DND-41 (cell line): ENCODE results near the gene ACSF3.

ENCODE experiments used
- ATAC-seq: fragments of 200-7000 bp; cut with Tn5 transposase; 3 replicates; pipeline ENCODE4 v1.9.1; 2021; ENCODE audit warnings: low read depth; ENCODE audit not compliant: insufficient read depth
- DNase-seq: peaks from one replicate; pipeline ENCODE4 v3.0.0-alpha.2; 2020
- H2AFZ ChIP-seq: 2 replicates; pipeline ENCODE4 v1.6.0; 2012; ENCODE audit warnings: low read depth, low read length
- H3K27ac ChIP-seq: 2 replicates; pipeline ENCODE4 v1.5.1; 2012; ENCODE audit warnings: low read length, inconsistent platforms
- H3K27me3 ChIP-seq: fragments of 200-600 bp; sonication (generic); 2 replicates; pipeline ENCODE4 v1.6.0; 2012; ENCODE audit warnings: low read length, mild to moderate bottlenecking, inconsistent platforms; ENCODE audit not compliant: insufficient read depth, poor library complexity
- H3K36me3 ChIP-seq: 2 replicates; pipeline ENCODE4 v1.5.1; 2012; ENCODE audit warnings: low read length, inconsistent platforms; ENCODE audit not compliant: insufficient read depth
- H3K4me1 ChIP-seq: 2 replicates; pipeline ENCODE4 v1.5.1; 2012; ENCODE audit warnings: mild to moderate bottlenecking, low read length; ENCODE audit not compliant: insufficient read depth
- H3K4me2 ChIP-seq: 2 replicates; pipeline ENCODE4 v1.6.0; 2012; ENCODE audit warnings: mild to moderate bottlenecking, moderate library complexity, low read length, inconsistent platforms; ENCODE audit not compliant: insufficient read depth
- H3K4me3 ChIP-seq, 2 experiments: fragments of 200-600 bp in 1 of 2; shearing (Covaris generic) in 1 of 2; 2 replicates each; pipeline ENCODE4 v1.5.1; 2012 to 2016; ENCODE audit warnings: inconsistent platforms in 2 of 2, low read length in 2 of 2, mild to moderate bottlenecking in 2 of 2, low read depth in 1 of 2, moderate library complexity in 1 of 2
- H3K79me2 ChIP-seq: 2 replicates; pipeline ENCODE4 v1.6.0; 2012; ENCODE audit warnings: low read length, inconsistent platforms; ENCODE audit not compliant: insufficient read depth
- H3K9ac ChIP-seq: 2 replicates; pipeline ENCODE4 v1.6.0; 2012; ENCODE audit warnings: low read depth, mild to moderate bottlenecking, inconsistent platforms, low read length, moderate library complexity
- H3K9me3 ChIP-seq: 2 replicates; pipeline ENCODE4 v1.5.1; 2012; ENCODE audit warnings: low read length, moderate library complexity, mild to moderate bottlenecking, inconsistent platforms; ENCODE audit not compliant: insufficient read depth, severe bottlenecking
- H4K20me1 ChIP-seq: 2 replicates; pipeline ENCODE4 v1.6.0; 2012; ENCODE audit warnings: low read length; ENCODE audit not compliant: insufficient read depth
- EZH2 ChIP-seq: IDR thresholded peaks from 3 replicates; pipeline ENCODE4 v1.6.1; 2012; ENCODE audit warnings: borderline replicate concordance, low read depth, mild to moderate bottlenecking, moderate library complexity, low read length, inconsistent platforms; ENCODE audit not compliant: severe bottlenecking
- TF ChIP-seq, protein P1 (sequence below): IDR thresholded peaks from 2 replicates; pipeline ENCODE4 v1.5.1; 2012; ENCODE audit warnings: borderline replicate concordance, low read length, moderate library complexity, mild to moderate bottlenecking; ENCODE audit not compliant: poor library complexity, severe bottlenecking; ENCODE audit errors: extremely low read depth

ACSF3 gene

DNA sequence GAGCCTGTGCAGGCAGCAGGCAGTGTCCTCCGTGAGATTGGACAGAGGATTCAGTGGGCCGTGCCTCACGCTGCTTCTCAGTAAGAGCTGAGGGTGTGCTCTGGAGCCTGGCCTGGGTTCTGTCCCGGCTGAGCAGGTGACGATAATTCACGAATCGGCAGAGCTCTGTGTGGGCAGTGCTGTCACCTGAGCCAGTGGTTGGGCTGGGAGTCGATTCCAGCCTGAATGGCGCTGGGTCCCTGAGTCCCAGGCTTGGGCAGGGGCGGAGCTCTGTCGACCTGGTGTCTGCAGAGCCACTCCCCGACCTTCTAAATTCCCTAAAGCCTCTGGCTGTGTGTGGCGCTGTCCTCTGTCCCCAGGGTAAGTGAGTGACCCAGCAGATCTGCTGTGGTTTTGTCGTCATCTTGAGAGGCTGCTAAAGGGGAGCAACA is 8.4 kb downstream of the ACSF3 start:
- DNase-seq: no peak
- no peak overlapping the region for H2AFZ ChIP-seq
- H3K4me3 ChIP-seq: no peak overlapping the region
- H3K79me2 ChIP-seq: peaks cover 51% of the 10 kb centered on the region
- no peak for ATAC-seq
- peaks cover 57% of the 10 kb centered on the region for H4K20me1 ChIP-seq
- H3K36me3 ChIP-seq: peaks cover 84% of the 10 kb centered on the region
- no peaks in the 10 kb centered on the region for H3K9me3 ChIP-seq
- H3K27ac ChIP-seq: no peak overlapping the region
- no peaks in the 10 kb centered on the region for H3K4me1 ChIP-seq
- H3K9ac ChIP-seq: no peak overlapping the region
- TF ChIP-seq, protein P1, sequence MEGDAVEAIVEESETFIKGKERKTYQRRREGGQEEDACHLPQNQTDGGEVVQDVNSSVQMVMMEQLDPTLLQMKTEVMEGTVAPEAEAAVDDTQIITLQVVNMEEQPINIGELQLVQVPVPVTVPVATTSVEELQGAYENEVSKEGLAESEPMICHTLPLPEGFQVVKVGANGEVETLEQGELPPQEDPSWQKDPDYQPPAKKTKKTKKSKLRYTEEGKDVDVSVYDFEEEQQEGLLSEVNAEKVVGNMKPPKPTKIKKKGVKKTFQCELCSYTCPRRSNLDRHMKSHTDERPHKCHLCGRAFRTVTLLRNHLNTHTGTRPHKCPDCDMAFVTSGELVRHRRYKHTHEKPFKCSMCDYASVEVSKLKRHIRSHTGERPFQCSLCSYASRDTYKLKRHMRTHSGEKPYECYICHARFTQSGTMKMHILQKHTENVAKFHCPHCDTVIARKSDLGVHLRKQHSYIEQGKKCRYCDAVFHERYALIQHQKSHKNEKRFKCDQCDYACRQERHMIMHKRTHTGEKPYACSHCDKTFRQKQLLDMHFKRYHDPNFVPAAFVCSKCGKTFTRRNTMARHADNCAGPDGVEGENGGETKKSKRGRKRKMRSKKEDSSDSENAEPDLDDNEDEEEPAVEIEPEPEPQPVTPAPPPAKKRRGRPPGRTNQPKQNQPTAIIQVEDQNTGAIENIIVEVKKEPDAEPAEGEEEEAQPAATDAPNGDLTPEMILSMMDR: no peak
- no peak for TF ChIP-seq EZH2
- H3K27me3 ChIP-seq: no peaks in the 10 kb centered on the region
- H3K4me2 ChIP-seq: no peak overlapping the region

DNA sequence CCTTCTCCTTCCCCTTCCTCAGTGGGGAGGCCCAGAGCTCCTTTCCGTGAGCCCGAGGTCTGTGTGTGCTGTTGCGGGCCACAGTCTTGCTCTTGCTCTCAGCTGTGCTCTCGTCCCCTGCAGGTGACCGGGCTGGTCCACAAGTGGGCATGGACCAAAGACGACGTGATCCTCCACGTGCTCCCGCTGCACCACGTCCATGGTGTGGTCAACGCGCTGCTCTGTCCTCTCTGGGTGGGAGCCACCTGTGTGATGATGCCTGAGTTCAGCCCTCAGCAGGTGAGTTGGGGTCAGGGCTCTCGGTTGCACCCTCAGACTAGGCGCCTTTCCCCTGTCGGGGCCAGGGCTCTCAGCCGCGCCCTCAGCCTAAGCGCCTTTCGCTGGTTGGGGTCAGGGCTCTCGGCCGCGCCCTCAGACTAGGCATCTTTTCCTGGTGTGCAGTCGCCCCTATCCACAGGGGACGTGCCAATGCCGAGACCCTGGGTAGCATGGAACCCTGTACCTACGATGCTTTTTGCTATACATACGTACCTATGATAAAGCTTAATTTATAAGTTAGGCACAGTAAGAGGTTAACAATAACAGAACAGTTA is 8.9 kb downstream of the ACSF3 start:
- ATAC-seq (no peak), DNase-seq (no peak)
- H3K27ac ChIP-seq: no peak overlapping the region
- peaks cover 45% of the 10 kb centered on the region for H3K79me2 ChIP-seq
- H3K4me1 ChIP-seq: no peaks in the 10 kb centered on the region
- H3K9ac ChIP-seq: no peak overlapping the region
- no peak overlapping the region for H3K4me2 ChIP-seq
- H3K27me3 ChIP-seq: no peaks in the 10 kb centered on the region
- H4K20me1 ChIP-seq: peaks cover 61% of the 10 kb centered on the region
- peaks cover 89% of the 10 kb centered on the region for H3K36me3 ChIP-seq
- no peak overlapping the region for H2AFZ ChIP-seq
- H3K9me3 ChIP-seq: no peaks in the 10 kb centered on the region
- TF ChIP-seq, protein P1: no peak
- TF ChIP-seq EZH2: no peak
- no peak overlapping the region for H3K4me3 ChIP-seq

DNA sequence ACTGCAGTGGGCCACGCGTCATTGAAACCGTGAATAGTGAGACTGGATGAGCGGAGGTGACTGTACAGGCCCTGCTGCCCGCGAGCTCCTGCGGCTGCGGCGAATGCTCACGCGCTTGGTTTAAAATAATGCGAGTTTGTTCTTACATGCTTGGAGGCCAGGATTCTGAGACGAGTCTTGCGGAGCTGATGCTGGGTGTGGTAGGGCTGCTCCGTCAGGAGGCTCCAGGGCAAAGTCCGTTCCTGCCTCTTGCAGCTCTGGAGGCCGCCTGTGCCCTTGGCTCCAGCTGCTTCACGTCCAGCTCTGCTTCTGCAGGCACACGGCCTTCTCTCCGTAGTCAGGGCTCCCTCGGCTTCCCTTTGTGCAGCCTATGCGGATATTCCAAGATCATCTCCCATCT is 9.5 kb downstream of the ACSF3 start:
- H3K79me2 ChIP-seq: peaks cover 41% of the 10 kb centered on the region
- no peaks in the 10 kb centered on the region for H3K9me3 ChIP-seq
- H3K9ac ChIP-seq: no peak overlapping the region
- H3K27ac ChIP-seq: no peak overlapping the region
- TF ChIP-seq EZH2: no peak
- TF ChIP-seq, protein P1: no peak
- ATAC-seq: no peak
- H3K4me1 ChIP-seq: no peaks in the 10 kb centered on the region
- DNase-seq: no peak
- H3K4me2 ChIP-seq: no peak overlapping the region
- H3K27me3 ChIP-seq: no peaks in the 10 kb centered on the region
- peaks cover 92% of the 10 kb centered on the region for H3K36me3 ChIP-seq
- H3K4me3 ChIP-seq: no peak overlapping the region
- no peak overlapping the region for H2AFZ ChIP-seq
- peaks cover 60% of the 10 kb centered on the region for H4K20me1 ChIP-seq
